GM19023 (cell line): ENCODE results near the gene TBC1D21.
"Not testable (repeated sequence)": the region's sequence is repeated elsewhere in the genome, so short reads cannot be mapped to it uniquely, and the experiment has no call there.

Source experiments
- ATAC-seq: cut with Tn5 transposase; IDR thresholded peaks from one replicate; pipeline ENCODE4 v1.9.1; 2021; ENCODE audit warnings: mild to moderate bottlenecking, moderate library complexity; ENCODE audit not compliant: unreplicated experiment

Gene TBC1D21

GRCh38 chr15:73927003-73927475, 53.7 kb downstream of the TBC1D21 start:
- no peak for ATAC-seq

- no peak for ATAC-seq
These were observed 54.3 kb downstream of the TBC1D21 start for GRCh38 chr15:73927476-73928240.

- no peak for ATAC-seq
These were observed 54.8 kb downstream of the TBC1D21 start for GRCh38 chr15:73928241-73928579.

GRCh38 chr15:73928971-73929627, 55.7 kb downstream of the TBC1D21 start:
- ATAC-seq, result no peak

GRCh38 chr15:73930371-73930770, 57.0 kb downstream of the TBC1D21 start:
- no peak for ATAC-seq

GRCh38 chr15:73930790-73931281, 57.5 kb downstream of the TBC1D21 start:
- no peak for ATAC-seq

GRCh38 chr15:73931441-73931840, 58.1 kb downstream of the TBC1D21 start:
- ATAC-seq, result no peak

- no peak for ATAC-seq
These were observed 59.2 kb downstream of the TBC1D21 start for GRCh38 chr15:73932381-73933191.

- no peak for ATAC-seq
These were observed 60.9 kb downstream of the TBC1D21 start for GRCh38 chr15:73934281-73934680.

GRCh38 chr15:73935547-73935946, 62.2 kb downstream of the TBC1D21 start:
- ATAC-seq, result no peak

- ATAC-seq, result no peak
These were observed 62.8 kb downstream of the TBC1D21 start for GRCh38 chr15:73936181-73936580.

GRCh38 chr15:73936588-73937290, 63.4 kb downstream of the TBC1D21 start:
- no peak for ATAC-seq

- ATAC-seq, result no peak
These were observed 63.9 kb downstream of the TBC1D21 start for GRCh38 chr15:73937296-73937695.

- no peak for ATAC-seq
These were observed 64.4 kb downstream of the TBC1D21 start for GRCh38 chr15:73937726-73938125.

- ATAC-seq, result not testable (repeated sequence)
These were observed 65.2 kb downstream of the TBC1D21 start for GRCh38 chr15:73938516-73938915.
